ENCODE results near the gene ZNF790.

The ZNF790 gene

DNA sequence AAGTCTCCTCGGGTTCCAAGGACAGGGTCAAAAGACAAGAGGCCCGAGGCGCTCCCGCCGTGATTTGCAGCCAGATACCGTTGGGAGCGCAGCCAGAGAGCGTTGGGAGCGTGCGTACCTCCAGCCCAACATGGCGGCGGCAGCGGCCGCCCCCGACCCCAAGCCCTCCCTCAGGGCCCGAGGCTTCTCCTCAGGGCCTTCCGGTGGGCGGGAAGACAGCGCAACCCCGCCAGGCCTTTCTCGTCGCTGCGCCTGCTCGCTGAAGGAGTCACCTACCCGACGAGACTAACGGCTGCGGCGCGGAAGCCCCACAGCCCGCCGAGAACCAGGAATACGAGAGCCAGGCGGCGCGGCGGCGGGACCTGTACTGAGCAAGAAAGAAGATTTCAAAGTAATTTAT lies 62.4 kb downstream of the ZNF790 start:
- peaks cover 7% of the 10 kb centered on the region for H3K27me3 ChIP-seq (ENCODE audit: insufficient read depth, low read length, poor library complexity, severe bottlenecking)
- H3K4me2 ChIP-seq (ENCODE audit: low read depth, low read length, poor library complexity, severe bottlenecking): no peak overlapping the region
- H3K79me2 ChIP-seq (ENCODE audit: insufficient read depth, low read length): peaks cover 22% of the 10 kb centered on the region
- H3F3A ChIP-seq (ENCODE audit: low read depth): no peaks in the 10 kb centered on the region
- no peaks in the 10 kb centered on the region; the same call in 1 of the 2 replicates for H3K36me3 ChIP-seq (ENCODE audit: insufficient read depth, low read length)
- H3K4me1 ChIP-seq (ENCODE audit: insufficient read depth, low read length, poor library complexity, severe bottlenecking): peaks cover 7% of the 10 kb centered on the region
- no peak overlapping the region for H3K4me3 ChIP-seq (ENCODE audit: low read length, poor library complexity, severe bottlenecking)
- H3K9ac ChIP-seq (ENCODE audit: low read depth, low read length, poor library complexity, severe bottlenecking): no peak overlapping the region
- H3K9me2 ChIP-seq (replicated peaks; ENCODE audit: low read depth, low read length): no peaks in the 10 kb centered on the region
- H2AFZ ChIP-seq (ENCODE audit: low read length): no peak overlapping the region
- TF ChIP-seq CTCF (conservative IDR thresholded peaks at IDR 0.05; ENCODE audit: low read length) (no peak), EZH2phosphoT487 (IDR thresholded peaks at IDR 0.05; ENCODE audit: borderline replicate concordance) (no peak)
- H4K20me1 ChIP-seq (ENCODE audit: insufficient read depth, low read length, poor library complexity, severe bottlenecking): peaks cover 4% of the 10 kb centered on the region
- H3K9me3 ChIP-seq (ENCODE audit: insufficient read depth, low read depth, low read length): peaks cover 4% of the 10 kb centered on the region; the same call in 1 of the 2 replicates

DNA sequence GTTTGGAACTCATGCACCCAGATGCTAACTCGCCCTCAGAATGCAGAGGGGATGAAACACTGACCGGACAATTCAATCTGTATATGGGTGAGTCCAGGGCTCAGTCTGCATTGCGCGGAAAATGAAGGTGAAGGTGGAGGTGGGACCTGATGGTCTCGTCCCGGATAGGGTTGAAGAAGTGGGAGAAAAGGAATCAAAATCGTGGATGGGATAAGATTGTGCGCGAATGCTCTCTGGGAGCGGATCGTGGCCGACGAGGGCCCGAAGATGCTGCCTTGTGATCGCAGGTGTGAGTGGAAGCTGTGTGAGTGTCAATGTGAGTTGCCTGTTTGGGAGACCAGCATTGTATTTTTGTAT lies 65.0 kb downstream of the ZNF790 start:
- peak overlapping the region; percentile 91 for H3K4me2 ChIP-seq (ENCODE audit: low read depth, low read length, poor library complexity, severe bottlenecking)
- H4K20me1 ChIP-seq (ENCODE audit: insufficient read depth, low read length, poor library complexity, severe bottlenecking): peaks cover 6% of the 10 kb centered on the region
- peaks cover 7% of the 10 kb centered on the region for H3K27me3 ChIP-seq (ENCODE audit: insufficient read depth, low read length, poor library complexity, severe bottlenecking)
- TF ChIP-seq EZH2phosphoT487 (IDR thresholded peaks at IDR 0.05; ENCODE audit: borderline replicate concordance): no peak
- TF ChIP-seq CTCF (conservative IDR thresholded peaks at IDR 0.05; ENCODE audit: low read length): no peak
- peak overlapping the region; percentile 100 for H3K9ac ChIP-seq (ENCODE audit: low read depth, low read length, poor library complexity, severe bottlenecking)
- peak overlapping the region; percentile 98 for H2AFZ ChIP-seq (ENCODE audit: low read length)
- H3F3A ChIP-seq (ENCODE audit: low read depth): no peaks in the 10 kb centered on the region
- peaks cover 6% of the 10 kb centered on the region; the same call in 1 of the 2 replicates for H3K36me3 ChIP-seq (ENCODE audit: insufficient read depth, low read length)
- H3K4me3 ChIP-seq (ENCODE audit: low read length, poor library complexity, severe bottlenecking): peak overlapping the region; percentile 99
- peaks cover 7% of the 10 kb centered on the region; the same call in 1 of the 2 replicates for H3K9me3 ChIP-seq (ENCODE audit: insufficient read depth, low read depth, low read length)
- no peaks in the 10 kb centered on the region for H3K9me2 ChIP-seq (replicated peaks; ENCODE audit: low read depth, low read length)
- H3K4me1 ChIP-seq (ENCODE audit: insufficient read depth, low read length, poor library complexity, severe bottlenecking): peaks cover 7% of the 10 kb centered on the region
- H3K79me2 ChIP-seq (ENCODE audit: insufficient read depth, low read length): peaks cover 48% of the 10 kb centered on the region

DNA sequence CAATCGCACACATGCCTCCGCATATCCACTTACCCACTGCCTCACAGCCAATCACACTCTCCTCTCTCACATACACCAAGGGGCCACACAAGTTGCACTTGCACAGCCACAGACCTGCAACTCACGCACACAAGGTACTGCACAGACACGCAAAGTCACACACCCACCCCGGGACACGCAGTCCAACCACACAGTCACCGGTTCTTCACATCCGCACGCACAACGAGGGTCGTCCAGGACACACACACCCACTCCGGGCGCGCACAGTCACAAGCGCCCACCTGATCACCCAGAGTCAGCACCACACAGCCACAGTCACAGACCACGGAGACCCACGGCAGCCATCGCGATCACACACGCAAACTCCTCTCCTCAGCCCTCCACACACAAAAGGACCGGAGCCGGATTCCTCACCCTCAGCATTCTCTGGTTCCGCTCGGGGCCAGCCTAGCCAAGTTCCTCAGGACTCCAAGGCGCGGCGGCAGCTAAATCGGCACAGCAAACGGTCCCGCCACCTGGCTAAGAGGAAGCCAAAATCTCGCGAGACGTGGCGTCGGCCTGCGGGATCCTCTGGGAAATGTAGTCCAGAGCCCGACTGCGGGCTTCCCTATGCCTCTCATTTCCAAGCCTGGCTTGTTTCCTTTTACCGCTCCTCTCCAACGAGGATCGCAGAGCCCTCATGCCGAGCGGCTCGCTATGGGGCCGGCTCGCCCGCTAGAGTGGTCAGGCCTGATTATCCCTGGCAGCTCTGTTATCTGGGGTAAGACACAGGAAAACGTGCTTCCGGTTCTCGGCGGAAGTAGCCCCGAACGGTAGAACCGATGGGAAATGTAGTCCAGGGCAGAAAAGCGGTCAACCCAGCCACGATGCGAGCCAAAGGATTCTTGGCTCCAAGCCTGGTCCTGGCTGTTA lies 65.6 kb downstream of the ZNF790 start, which contains the start of gene ZNF850:
TSS of gene ZNF850 (minus strand) at position 497 of the 912 bp plus-strand sequence. CDS start 10,201 bp downstream, outside the sequence.
- Histone ChIP-seq H3F3A (ENCODE audit: low read depth) (no peaks in the 10 kb centered on the region), H4K20me1 (ENCODE audit: insufficient read depth, low read length, poor library complexity, severe bottlenecking) (peaks cover 9% of the 10 kb centered on the region), H2AFZ (ENCODE audit: low read length) (peak within 1 kb of the TSS; percentile 98), H3K27me3 (ENCODE audit: insufficient read depth, low read length, poor library complexity, severe bottlenecking) (peaks cover 7% of the 10 kb centered on the region), H3K9me3 (ENCODE audit: insufficient read depth, low read depth, low read length) (peaks cover 7% of the 10 kb centered on the region; the same call in 1 of the 2 replicates), H3K4me1 (ENCODE audit: insufficient read depth, low read length, poor library complexity, severe bottlenecking) (peaks cover 7% of the 10 kb centered on the region), H3K4me3 (ENCODE audit: low read length, poor library complexity, severe bottlenecking) (peak within 1 kb of the TSS; percentile 99), H3K9ac (ENCODE audit: low read depth, low read length, poor library complexity, severe bottlenecking) (peak within 1 kb of the TSS; percentile 100), H3K36me3 (ENCODE audit: insufficient read depth, low read length) (peaks cover 6% of the 10 kb centered on the region; the same call in 1 of the 2 replicates), H3K9me2 (replicated peaks; ENCODE audit: low read depth, low read length) (no peaks in the 10 kb centered on the region), H3K4me2 (ENCODE audit: low read depth, low read length, poor library complexity, severe bottlenecking) (peak within 1 kb of the TSS; percentile 91), H3K79me2 (ENCODE audit: insufficient read depth, low read length) (peaks cover 54% of the 10 kb centered on the region)
- TF ChIP-seq CTCF (conservative IDR thresholded peaks at IDR 0.05; ENCODE audit: low read length) (no peak), EZH2phosphoT487 (IDR thresholded peaks at IDR 0.05; ENCODE audit: borderline replicate concordance) (no peak)
